OCI-LY3 (cell line): ENCODE measurements around the gene MAD2L1BP.

Experiments used
- H2AFZ ChIP-seq: fragments of 200-600, 300-600 bp; shearing (Covaris generic); 2 replicates; pipeline ENCODE4 v1.6.0; 2014; ENCODE audit warnings: antibody characterized with exemption, low read depth, low read length
- H3K27ac ChIP-seq: fragments of 200-600, 300-600 bp; sonication (generic); 2 replicates; pipeline ENCODE4 v1.5.1; 2014; ENCODE audit warnings: mild to moderate bottlenecking, low read length, moderate library complexity, mixed read lengths
- H3K27me3 ChIP-seq: fragments of 200-600, 300-600 bp; sonication (generic); 2 replicates; pipeline ENCODE4 v1.6.1; 2014; ENCODE audit warnings: low read depth, low read length, mixed read lengths
- H3K36me3 ChIP-seq: fragments of 200-600, 300-600 bp; sonication (generic); replicated peaks from 2 replicates; pipeline ENCODE3; 2014; ENCODE audit warnings: low read depth, low read length, mixed read lengths
- H3K4me1 ChIP-seq: fragments of 300-600, 200-600 bp; sonication (generic); 2 replicates; pipeline ENCODE4 v1.6.1; 2014; ENCODE audit warnings: low read length, mixed read lengths
- H3K4me2 ChIP-seq: fragments of 200-600, 300-600 bp; sonication (generic); 2 replicates; pipeline ENCODE4 v1.6.1; 2014; ENCODE audit warnings: low read length, mixed read lengths
- H3K4me3 ChIP-seq: fragments of 300-600, 200-600 bp; sonication (generic); 2 replicates; pipeline ENCODE4 v1.5.1; 2014; ENCODE audit warnings: antibody characterized with exemption, mild to moderate bottlenecking, low read length, moderate library complexity
- H3K79me2 ChIP-seq: fragments of 300-600, 200-600 bp; shearing (Covaris generic); 2 replicates; pipeline ENCODE4 v1.6.1; 2014; ENCODE audit warnings: mild to moderate bottlenecking, low read length, mixed read lengths
- H3K9ac ChIP-seq: fragments of 300-600, 200-600 bp; shearing (Covaris generic); 2 replicates; pipeline ENCODE4 v1.6.0; 2014; ENCODE audit warnings: mild to moderate bottlenecking, low read length, moderate library complexity
- H3K9me3 ChIP-seq: fragments of 200-600, 300-600 bp; shearing (Covaris generic); 2 replicates; pipeline ENCODE4 v1.6.1; 2014; ENCODE audit warnings: low read length, mixed read lengths; ENCODE audit not compliant: insufficient read depth
- H4K20me1 ChIP-seq: fragments of 200-600, 300-600 bp; sonication (generic); 2 replicates; pipeline ENCODE4 v1.6.1; 2016; ENCODE audit warnings: low read length, mixed read lengths; ENCODE audit not compliant: insufficient read depth
- EZH2phosphoT487 ChIP-seq: fragments of 200-600 bp; shearing (Covaris generic); IDR thresholded peaks from 2 replicates; pipeline ENCODE4 v1.6.1; 2018; ENCODE audit warnings: antibody characterized with exemption, mixed run types, low read depth
- TF ChIP-seq, protein P1 (sequence below): fragments of 200-600, 300-600 bp; sonication (generic); IDR thresholded peaks from 2 replicates; pipeline ENCODE4 v1.5.1; 2014; ENCODE audit warnings: antibody characterized with exemption, low read length, low read depth

MAD2L1BP gene

DNA sequence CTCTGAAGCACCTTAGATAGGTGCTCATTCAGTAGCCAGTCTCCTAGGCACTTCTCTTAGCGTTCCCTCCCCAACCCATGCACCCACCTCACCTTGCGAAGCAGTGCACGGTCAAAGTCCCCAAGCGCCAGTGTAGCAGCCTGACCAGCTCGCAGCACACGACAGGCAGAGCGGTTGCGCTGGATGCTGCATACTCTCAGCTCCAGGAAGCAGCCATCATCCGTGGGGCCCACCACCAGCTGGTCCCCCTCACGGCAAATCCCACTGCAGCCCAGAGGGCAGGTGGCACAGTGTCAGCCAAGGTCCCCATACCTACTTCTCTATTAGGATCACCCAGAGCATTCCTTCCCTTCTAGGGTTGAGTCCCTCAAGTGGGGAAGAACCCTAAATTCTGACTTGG is 13.1 kb upstream of the MAD2L1BP start:
- Histone ChIP-seq H3K4me1 (peaks cover 1% of the 10 kb centered on the region; the same call in 1 of the 2 replicates), H3K79me2 (peaks cover 9% of the 10 kb centered on the region), H3K36me3 (peaks cover 77% of the 10 kb centered on the region), H3K27ac (no peak overlapping the region), H3K9me3 (no peaks in the 10 kb centered on the region), H3K9ac (no peak overlapping the region), H3K27me3 (no peaks in the 10 kb centered on the region), H3K4me3 (no peak overlapping the region), H3K4me2 (no peak overlapping the region), H4K20me1 (no peaks in the 10 kb centered on the region), H2AFZ (no peak overlapping the region)
- TF ChIP-seq, protein P1, sequence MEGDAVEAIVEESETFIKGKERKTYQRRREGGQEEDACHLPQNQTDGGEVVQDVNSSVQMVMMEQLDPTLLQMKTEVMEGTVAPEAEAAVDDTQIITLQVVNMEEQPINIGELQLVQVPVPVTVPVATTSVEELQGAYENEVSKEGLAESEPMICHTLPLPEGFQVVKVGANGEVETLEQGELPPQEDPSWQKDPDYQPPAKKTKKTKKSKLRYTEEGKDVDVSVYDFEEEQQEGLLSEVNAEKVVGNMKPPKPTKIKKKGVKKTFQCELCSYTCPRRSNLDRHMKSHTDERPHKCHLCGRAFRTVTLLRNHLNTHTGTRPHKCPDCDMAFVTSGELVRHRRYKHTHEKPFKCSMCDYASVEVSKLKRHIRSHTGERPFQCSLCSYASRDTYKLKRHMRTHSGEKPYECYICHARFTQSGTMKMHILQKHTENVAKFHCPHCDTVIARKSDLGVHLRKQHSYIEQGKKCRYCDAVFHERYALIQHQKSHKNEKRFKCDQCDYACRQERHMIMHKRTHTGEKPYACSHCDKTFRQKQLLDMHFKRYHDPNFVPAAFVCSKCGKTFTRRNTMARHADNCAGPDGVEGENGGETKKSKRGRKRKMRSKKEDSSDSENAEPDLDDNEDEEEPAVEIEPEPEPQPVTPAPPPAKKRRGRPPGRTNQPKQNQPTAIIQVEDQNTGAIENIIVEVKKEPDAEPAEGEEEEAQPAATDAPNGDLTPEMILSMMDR, result no peak
- TF ChIP-seq EZH2phosphoT487, result no peak

DNA sequence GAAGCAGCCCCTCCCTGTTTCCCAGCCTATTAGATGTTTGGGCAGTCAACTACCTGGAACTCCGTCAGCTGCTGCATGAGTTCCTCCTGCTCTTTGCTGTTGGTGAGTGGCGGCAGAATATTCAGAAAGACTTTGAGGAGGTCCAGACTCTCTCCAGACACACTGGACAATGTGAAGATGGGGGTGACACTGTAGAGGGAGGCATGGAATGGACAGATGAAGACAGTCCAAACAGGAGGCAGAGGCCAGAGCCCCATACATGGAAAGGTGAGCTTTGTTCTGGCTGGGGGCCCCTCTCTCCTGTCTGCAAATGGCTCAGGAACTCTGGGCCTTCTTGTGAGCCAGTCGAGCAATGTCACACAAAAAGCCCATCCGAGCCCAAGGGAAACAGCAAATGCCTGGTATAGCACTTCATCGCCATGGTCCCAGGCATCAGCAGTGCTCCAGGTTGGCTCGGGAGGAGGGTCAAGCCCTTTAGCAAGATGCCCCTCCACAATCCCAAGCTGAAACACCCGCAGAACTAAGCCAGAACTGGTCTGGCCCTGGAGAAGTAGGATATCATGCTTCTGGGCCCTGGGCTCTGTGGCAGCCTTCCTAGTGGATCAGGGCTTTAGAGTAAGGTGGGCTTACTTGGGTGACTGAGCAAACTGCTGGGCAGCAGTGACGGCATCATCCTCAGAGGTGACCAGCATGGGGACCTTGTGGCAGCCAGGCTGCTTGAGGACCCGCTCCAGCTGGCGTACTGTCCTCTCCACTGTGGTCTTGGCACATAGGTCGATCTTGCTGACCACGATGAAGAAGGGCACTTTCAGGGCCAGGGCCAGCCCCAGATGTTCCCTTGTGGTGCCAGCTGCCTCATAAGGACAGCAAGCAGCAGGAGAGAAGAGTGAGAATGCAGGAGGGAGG is 11.5 kb upstream of the MAD2L1BP start:
- Histone ChIP-seq H3K9ac (no peak overlapping the region), H3K4me1 (peaks cover 6% of the 10 kb centered on the region; the same call in 1 of the 2 replicates), H3K79me2 (peaks cover 21% of the 10 kb centered on the region), H2AFZ (no peak overlapping the region), H3K4me3 (no peak overlapping the region), H3K27me3 (no peaks in the 10 kb centered on the region), H3K27ac (no peak overlapping the region), H4K20me1 (no peaks in the 10 kb centered on the region), H3K9me3 (no peaks in the 10 kb centered on the region), H3K4me2 (no peak overlapping the region), H3K36me3 (peaks cover 76% of the 10 kb centered on the region)
- TF ChIP-seq, protein P1, result no peak
- TF ChIP-seq EZH2phosphoT487, result no peak

DNA sequence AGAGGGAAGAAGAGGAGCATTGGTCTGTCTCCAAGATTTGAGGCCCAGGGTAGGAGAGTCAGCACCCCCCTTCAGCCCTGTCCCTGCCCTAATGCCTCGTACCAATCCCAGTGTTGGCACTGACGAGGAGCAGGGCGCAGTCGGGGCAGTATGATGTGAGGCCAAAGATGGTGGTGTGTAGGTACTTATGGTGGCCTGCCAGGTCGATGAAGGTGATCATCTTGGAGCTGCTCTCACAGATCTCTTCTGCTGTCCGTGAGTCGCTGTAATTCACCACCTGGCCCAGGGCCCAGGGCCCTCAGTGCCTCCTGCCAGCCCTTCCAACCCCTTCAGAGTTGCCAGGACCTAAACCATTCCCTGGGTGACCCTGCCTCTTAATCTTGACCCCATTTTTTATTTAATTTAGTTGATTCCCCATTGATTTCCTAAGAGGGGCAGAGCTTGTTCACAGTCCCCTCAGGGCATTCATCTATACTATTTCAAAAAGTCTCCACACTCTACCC is 10.8 kb upstream of the MAD2L1BP start:
- Histone ChIP-seq H2AFZ (no peak overlapping the region), H4K20me1 (no peaks in the 10 kb centered on the region), H3K4me3 (no peak overlapping the region), H3K4me2 (no peak overlapping the region), H3K27me3 (no peaks in the 10 kb centered on the region), H3K4me1 (peaks cover 6% of the 10 kb centered on the region; the same call in 1 of the 2 replicates), H3K27ac (no peak overlapping the region), H3K9ac (no peak overlapping the region), H3K79me2 (peaks cover 21% of the 10 kb centered on the region), H3K36me3 (peaks cover 69% of the 10 kb centered on the region), H3K9me3 (no peaks in the 10 kb centered on the region)
- TF ChIP-seq, protein P1, result no peak
- TF ChIP-seq EZH2phosphoT487, result no peak

DNA sequence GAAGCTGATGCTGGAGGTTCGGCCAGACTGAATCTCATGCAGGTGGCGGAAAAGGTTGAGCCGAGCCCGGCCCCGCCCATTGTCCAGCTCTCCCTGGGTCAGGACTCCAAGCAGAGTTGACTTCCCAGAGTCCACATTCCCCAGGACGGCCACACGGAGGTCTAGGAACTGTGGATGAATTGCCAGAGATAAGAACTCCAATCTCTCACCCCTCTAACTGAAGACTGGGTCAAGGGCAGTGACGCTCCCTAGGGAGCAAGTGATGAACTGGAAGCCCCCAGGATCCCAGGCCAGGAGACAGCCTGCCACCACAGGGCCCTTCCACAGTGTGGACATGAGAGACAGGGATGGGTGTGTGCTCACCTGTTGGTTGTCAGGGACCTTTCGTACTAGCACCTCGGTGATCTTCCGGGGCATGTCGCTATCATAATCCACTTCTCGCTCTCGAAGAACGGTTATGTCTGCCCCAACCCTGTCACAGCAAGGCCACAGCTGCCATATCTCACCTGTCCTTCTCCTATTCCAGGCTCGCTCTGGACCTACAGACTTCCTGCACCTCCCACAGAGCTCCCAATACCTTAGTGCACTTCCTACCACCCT is 10.1 kb upstream of the MAD2L1BP start:
- H3K4me3 ChIP-seq, result no peak overlapping the region
- H3K27ac ChIP-seq, result no peak overlapping the region
- H2AFZ ChIP-seq, result no peak overlapping the region
- no peaks in the 10 kb centered on the region for H4K20me1 ChIP-seq
- peaks cover 10% of the 10 kb centered on the region for H3K4me1 ChIP-seq
- H3K27me3 ChIP-seq, result no peaks in the 10 kb centered on the region
- H3K36me3 ChIP-seq, result peaks cover 65% of the 10 kb centered on the region
- no peak for TF ChIP-seq EZH2phosphoT487
- TF ChIP-seq, protein P1, result no peak
- peaks cover 21% of the 10 kb centered on the region for H3K79me2 ChIP-seq
- no peak overlapping the region for H3K9ac ChIP-seq
- H3K9me3 ChIP-seq, result no peaks in the 10 kb centered on the region
- no peak overlapping the region for H3K4me2 ChIP-seq
